Activated T-cell treated with anti-CD3 and anti-CD28 coated beads, Interleukin-2, amount 50 U/mL, for 72 hours (primary cell): ENCODE measurements around the gene FCHSD1. TPM values are rescaled to one million over a fixed set of nuclear protein-coding genes. Genes with fewer than 3 reads are reported as not detected.

ENCODE experiments used
- ATAC-seq, 2 donors: fragments of 150-1000 bp; cut with Tn5 transposase; replicated peaks in 1 of 2; 2 replicates each; pipeline ENCODE4 v1.10.0; 2021; ENCODE audit warnings: moderate library complexity in 2 of 2, mild to moderate bottlenecking in 1 of 2
- DNase-seq, 2 donors: peaks; one replicate each; pipeline ENCODE4 v3.0.0; 2021 to 2022; ENCODE audit warnings: mixed read lengths in 1 of 2
- H3K27ac Mint-ChIP-seq: one replicate; pipeline ENCODE4 v1.8.0; 2022; ENCODE audit warnings: mild to moderate bottlenecking, moderate library complexity, mixed read lengths
- H3K27me3 Mint-ChIP-seq: one replicate; pipeline ENCODE4 v1.8.0; 2022; ENCODE audit warnings: low read depth, mixed read lengths
- H3K36me3 Mint-ChIP-seq, 2 donors: one replicate each; pipeline ENCODE4 v1.8.0; 2022; ENCODE audit warnings: mixed read lengths in 2 of 2, mild to moderate bottlenecking in 1 of 2; ENCODE audit not compliant: insufficient read depth in 2 of 2
- H3K4me1 Mint-ChIP-seq: one replicate; pipeline ENCODE4 v1.8.0; 2022; ENCODE audit warnings: low read depth, mixed read lengths
- H3K4me3 Mint-ChIP-seq, 2 donors: one replicate each; pipeline ENCODE4 v1.8.0; 2022; ENCODE audit warnings: mild to moderate bottlenecking in 2 of 2, mixed read lengths in 2 of 2, moderate library complexity in 2 of 2
- H3K9me3 Mint-ChIP-seq, 2 donors: one replicate each; pipeline ENCODE4 v1.8.0; 2022; ENCODE audit warnings: mixed read lengths in 2 of 2
- total RNA-seq, 2 donors: library from RNA; stranded (reverse); gene quantifications; one replicate each; pipeline ENCODE4 v1.2.3, GENCODE V29; 2022

FCHSD1 gene
- total RNA-seq, 2 donors from 2014 or later, result 54.1 to 61.1 TPM

DNA sequence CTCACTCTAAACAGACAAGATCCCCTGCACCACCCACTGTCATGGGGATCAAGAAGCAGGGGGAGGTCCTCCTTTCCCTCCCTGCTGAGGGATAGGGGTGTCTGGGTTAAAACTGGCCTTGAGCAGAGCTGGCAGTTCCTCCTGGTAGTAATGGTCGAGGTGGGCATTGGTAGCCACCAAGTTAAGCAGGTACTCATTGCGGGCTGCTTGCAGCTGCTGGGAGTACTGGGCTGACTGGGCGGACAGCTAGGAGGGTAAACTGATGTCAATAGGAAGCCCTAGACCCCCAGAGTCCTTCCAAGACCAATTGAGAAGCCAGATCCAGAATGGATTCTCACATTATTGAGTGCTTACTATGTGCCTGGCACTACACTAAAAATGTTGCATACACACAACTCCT is 3.4 kb downstream of the FCHSD1 start:
- Mint-ChIP-seq H3K36me3 (peaks cover 2% of the 10 kb centered on the region in 2 donors), H3K4me3 (no peak overlapping the region), H3K9me3 (no peaks in the 10 kb centered on the region), H3K27ac (no peak overlapping the region), H3K4me1 (peaks cover 23% of the 10 kb centered on the region), H3K27me3 (no peaks in the 10 kb centered on the region)
- no peak for DNase-seq
- no peak for ATAC-seq

DNA sequence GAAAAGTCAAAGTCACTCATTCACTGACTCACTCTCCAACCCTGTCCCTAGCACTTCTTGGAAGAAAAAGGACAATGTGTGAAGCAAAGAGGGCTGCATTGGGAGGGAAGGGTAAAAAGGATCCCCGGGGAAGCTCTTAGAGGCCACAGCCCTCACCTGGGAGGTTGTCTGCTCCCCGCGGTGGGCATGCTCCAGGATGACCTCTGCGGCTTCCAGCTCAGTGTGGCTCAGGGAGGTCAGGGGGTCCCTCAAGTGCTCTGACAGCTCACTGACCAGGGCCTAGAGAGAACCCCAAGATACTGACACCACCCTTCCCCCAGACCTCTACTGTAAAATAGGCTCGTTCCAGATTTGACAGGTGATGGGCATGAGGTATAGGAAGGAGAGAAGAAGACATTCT is 4.0 kb downstream of the FCHSD1 start:
- Mint-ChIP-seq H3K4me3 (no peak overlapping the region), H3K4me1 (peaks cover 17% of the 10 kb centered on the region), H3K27me3 (no peaks in the 10 kb centered on the region), H3K27ac (no peak overlapping the region), H3K36me3 (peaks cover 2 to 3% of the 10 kb centered on the region in 2 donors), H3K9me3 (no peaks in the 10 kb centered on the region)
- no peak for ATAC-seq
- no peak for DNase-seq

DNA sequence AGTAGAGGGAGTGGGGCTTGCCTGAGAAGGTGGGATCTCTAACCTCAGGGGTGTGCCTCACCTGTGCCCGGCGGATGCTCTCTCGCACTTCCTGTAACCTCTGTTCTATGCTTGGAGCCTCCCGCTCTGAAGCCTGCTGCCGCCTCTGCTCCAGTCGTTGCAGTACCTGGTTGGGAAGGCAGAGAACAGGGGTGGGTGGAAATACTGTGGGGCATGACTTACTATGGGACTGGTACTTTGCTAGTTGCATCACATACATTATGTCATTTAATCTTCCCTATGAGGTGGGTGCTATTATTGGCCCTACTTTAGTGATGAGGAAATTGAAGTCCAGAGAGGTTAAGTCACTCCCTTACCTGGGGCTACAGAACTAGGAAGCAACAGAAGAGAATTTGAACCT is 5.2 kb downstream of the FCHSD1 start:
- Mint-ChIP-seq H3K9me3 (no peaks in the 10 kb centered on the region), H3K4me3 (no peak overlapping the region), H3K27me3 (no peaks in the 10 kb centered on the region), H3K4me1 (peaks cover 18% of the 10 kb centered on the region), H3K27ac (peak overlapping the region; percentile 5), H3K36me3 (peaks cover 0 to 6% of the 10 kb centered on the region in 2 donors)
- no peak for ATAC-seq
- no peak for DNase-seq

GRCh38 chr5:141641634-141642267 is 9.5 kb downstream of the FCHSD1 start:
- Mint-ChIP-seq H3K36me3 (peaks cover 1 to 5% of the 10 kb centered on the region in 2 donors), H3K9me3 (no peaks in the 10 kb centered on the region), H3K27ac (no peak overlapping the region), H3K4me3 (no peak overlapping the region), H3K27me3 (no peaks in the 10 kb centered on the region), H3K4me1 (peaks cover 30% of the 10 kb centered on the region)
- ATAC-seq (peak; percentile 45 to 57), DNase-seq (peak in 1 of 2 donors; percentile 18)

DNA sequence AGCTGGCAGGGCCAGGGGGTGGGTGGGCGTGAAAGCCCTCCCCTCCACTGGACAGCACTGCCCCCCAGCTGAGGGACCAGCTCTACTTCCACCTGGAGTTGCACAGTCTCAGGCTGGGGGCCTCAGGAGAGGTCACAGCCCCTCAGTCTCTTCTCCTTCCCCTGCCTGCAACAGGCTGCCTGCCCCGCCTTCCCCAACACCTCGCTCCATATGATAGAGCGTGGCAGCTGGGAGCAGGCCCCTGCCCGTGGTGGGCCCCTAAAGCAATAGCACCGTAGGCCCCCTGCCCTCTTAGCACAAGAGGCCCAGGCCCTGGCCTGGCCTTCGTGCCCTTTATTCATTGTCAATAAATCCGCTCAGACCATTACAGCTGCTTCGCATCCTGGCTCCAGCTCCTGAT is 10.5 kb downstream of the FCHSD1 start:
- DNase-seq, result no peak
- no peaks in the 10 kb centered on the region for H3K27me3 Mint-ChIP-seq
- H3K4me3 Mint-ChIP-seq, result peak overlapping the region in 1 of 2 donors; percentile 6
- H3K9me3 Mint-ChIP-seq, result no peaks in the 10 kb centered on the region
- peaks cover 35% of the 10 kb centered on the region for H3K4me1 Mint-ChIP-seq
- no peak overlapping the region for H3K27ac Mint-ChIP-seq
- ATAC-seq, result no peak
- H3K36me3 Mint-ChIP-seq, result peaks cover 1 to 5% of the 10 kb centered on the region in 2 donors

DNA sequence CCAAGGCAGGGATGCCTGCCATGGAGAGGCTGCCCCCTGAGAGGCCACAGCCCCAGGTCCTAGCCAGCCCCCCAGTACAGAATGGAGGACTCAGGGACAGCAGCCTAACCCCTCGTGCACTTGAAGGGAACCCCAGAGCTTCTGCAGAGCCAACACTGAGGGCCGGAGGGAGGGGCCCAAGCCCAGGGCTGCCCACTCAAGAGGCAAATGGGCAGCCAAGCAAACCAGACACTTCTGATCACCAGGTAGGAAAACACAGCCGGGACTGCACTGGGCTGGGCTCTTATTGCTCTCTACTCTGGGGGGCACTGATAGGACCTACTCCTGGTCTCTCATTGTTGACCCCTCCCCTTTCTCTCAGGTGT is 11.2 kb downstream of the FCHSD1 start:
- H3K27ac Mint-ChIP-seq, result no peak overlapping the region
- DNase-seq, result no peak
- H3K4me1 Mint-ChIP-seq, result peaks cover 42% of the 10 kb centered on the region

GRCh38 chr5:141639357-141640050 is 11.7 kb downstream of the FCHSD1 start:
- Mint-ChIP-seq H3K4me3 (no peak overlapping the region), H3K9me3 (no peaks in the 10 kb centered on the region)

More for the DNA sequence above, 11.2 kb downstream of the FCHSD1 start:
- Mint-ChIP-seq H3K4me3 (no peak overlapping the region), H3K36me3 (peaks cover 1 to 5% of the 10 kb centered on the region in 2 donors), H3K27me3 (no peaks in the 10 kb centered on the region), H3K9me3 (no peaks in the 10 kb centered on the region)
- no peak for ATAC-seq

DNA sequence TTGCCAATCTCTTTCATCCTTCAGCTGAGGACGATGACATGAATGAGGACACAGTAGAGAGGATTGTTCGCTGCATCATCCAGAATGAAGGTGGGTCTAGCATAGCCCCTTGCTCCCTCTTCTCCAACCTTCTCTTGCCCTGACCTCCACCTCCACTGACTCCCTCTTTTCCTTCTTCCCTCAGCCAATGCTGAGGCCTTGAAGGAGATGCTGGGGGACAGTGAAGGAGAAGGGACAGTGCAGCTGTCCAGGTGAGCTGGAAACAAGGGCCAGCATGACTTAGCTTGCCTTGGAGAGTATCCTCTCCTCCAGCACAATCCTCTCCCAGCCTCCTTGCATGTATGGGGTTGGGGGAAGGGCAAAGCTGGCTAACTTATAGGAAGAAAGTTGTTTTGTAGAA is 12.4 kb downstream of the FCHSD1 start:
- Mint-ChIP-seq H3K4me3 (peak overlapping the region; percentile 94 to 96), H3K36me3 (peaks cover 5 to 9% of the 10 kb centered on the region in 2 donors), H3K4me1 (peaks cover 54% of the 10 kb centered on the region), H3K9me3 (no peaks in the 10 kb centered on the region), H3K27me3 (no peaks in the 10 kb centered on the region), H3K27ac (peak overlapping the region; percentile 55)
- ATAC-seq (no peak), DNase-seq (no peak)

More at GRCh38 chr5:141639357-141640050, 11.7 kb downstream of the FCHSD1 start:
- DNase-seq (no peak), ATAC-seq (no peak)
- Mint-ChIP-seq H3K27me3 (no peaks in the 10 kb centered on the region), H3K27ac (no peak overlapping the region), H3K4me1 (peaks cover 47% of the 10 kb centered on the region), H3K36me3 (peaks cover 1 to 5% of the 10 kb centered on the region in 2 donors)

- Mint-ChIP-seq H3K27me3 (no peaks in the 10 kb centered on the region), H3K4me1 (peaks cover 54% of the 10 kb centered on the region), H3K9me3 (no peaks in the 10 kb centered on the region), H3K27ac (peak overlapping the region; percentile 64), H3K4me3 (peak overlapping the region; percentile 94 to 96), H3K36me3 (peaks cover 5 to 9% of the 10 kb centered on the region in 2 donors)
- ATAC-seq (peak; percentile 31 to 38), DNase-seq (peak; percentile 66 to 70)
Measured at GRCh38 chr5:141637767-141638419, 13.3 kb downstream of the FCHSD1 start.

DNA sequence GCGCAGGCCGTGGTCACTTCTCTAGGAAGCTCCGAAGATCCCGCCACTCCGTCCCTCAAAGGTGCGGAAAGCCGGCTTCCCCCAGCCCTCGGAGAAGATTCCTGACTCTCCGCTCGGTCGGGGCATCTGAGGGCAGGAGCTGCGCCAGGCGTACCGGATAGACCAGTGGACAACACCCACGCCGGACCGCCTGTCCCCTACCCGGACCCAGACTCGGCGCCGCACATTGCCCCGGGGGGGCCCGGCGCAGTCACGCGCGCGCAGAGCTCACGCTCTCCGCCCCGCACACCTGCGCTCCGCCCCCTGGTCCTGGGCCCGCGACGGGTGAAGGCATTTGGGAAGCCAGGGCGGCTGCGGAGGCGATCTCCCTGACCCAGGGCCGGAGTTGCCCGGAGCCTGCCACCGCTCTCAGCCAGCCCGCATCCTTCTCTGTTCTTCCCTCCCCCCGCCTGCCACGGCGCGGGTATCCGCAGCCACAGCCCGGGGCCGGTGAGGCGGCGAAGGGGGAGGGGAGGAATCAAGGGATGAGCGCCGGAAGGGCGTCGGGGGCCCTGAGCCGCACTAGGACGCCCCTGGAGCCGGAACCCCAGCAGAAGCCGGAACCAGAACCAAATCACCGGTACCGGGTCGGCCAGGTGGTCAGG is 14.0 kb downstream of the FCHSD1 start:
- peak overlapping the region; percentile 64 for H3K27ac Mint-ChIP-seq
- H3K36me3 Mint-ChIP-seq, result peaks cover 5 to 7% of the 10 kb centered on the region in 2 donors
- peak; percentile 65 to 66 for DNase-seq
- peak overlapping the region; percentile 94 to 96 for H3K4me3 Mint-ChIP-seq
- no peaks in the 10 kb centered on the region for H3K27me3 Mint-ChIP-seq
- no peaks in the 10 kb centered on the region for H3K9me3 Mint-ChIP-seq
- H3K4me1 Mint-ChIP-seq, result peaks cover 54% of the 10 kb centered on the region
- peak; percentile 59 to 66 for ATAC-seq

GRCh38 chr5:141636413-141637122 is 14.7 kb downstream of the FCHSD1 start, which contains the start of the genes HDAC3 and RELL2:
HDAC3 (minus strand) TSS chr5:141636849; CDS start chr5:141636790, 59 bp downstream.
RELL2 (plus strand) TSS chr5:141636997; CDS start chr5:141638226, 1,229 bp downstream.
- Mint-ChIP-seq H3K4me3 (peak within 1 kb of the TSS; percentile 94 to 96), H3K27me3 (no peaks in the 10 kb centered on the region), H3K36me3 (peaks cover 5 to 7% of the 10 kb centered on the region in 2 donors), H3K9me3 (no peaks in the 10 kb centered on the region), H3K4me1 (peaks cover 48% of the 10 kb centered on the region), H3K27ac (peak within 1 kb of the TSS; percentile 90)
- DNase-seq, result peak; percentile 95 to 98
- peak; percentile 88 to 91 for ATAC-seq

- Mint-ChIP-seq H3K27me3 (no peaks in the 10 kb centered on the region), H3K4me3 (peak overlapping the region; percentile 94 to 96), H3K9me3 (no peaks in the 10 kb centered on the region), H3K36me3 (peaks cover 5% of the 10 kb centered on the region in 2 donors), H3K27ac (peak overlapping the region; percentile 90), H3K4me1 (peaks cover 43% of the 10 kb centered on the region)
- ATAC-seq (no peak), DNase-seq (no peak)
Measured at GRCh38 chr5:141636106-141636412, 15.2 kb downstream of the FCHSD1 start.
